ENCODE measurements around the gene OR51B6.

- no peak for TF ChIP-seq CTCF (IDR thresholded peaks at IDR 0.05)
- no peak for TF ChIP-seq POLR2A (IDR thresholded peaks at IDR 0.05)
These were observed 33.0 kb downstream of the OR51B6 start for GRCh38 chr11:5384335-5384734.

Data from testis (tissue), 2 donors.